HG02678 (cell line): ENCODE measurements around the gene SOBP.
"Not testable (repeated sequence)": the region's sequence is repeated elsewhere in the genome, so short reads cannot be mapped to it uniquely, and the experiment has no call there.

Experiments
- ATAC-seq: cut with Tn5 transposase; IDR thresholded peaks from one replicate; pipeline ENCODE4 v1.9.1; 2021; ENCODE audit warnings: mild to moderate bottlenecking, moderate library complexity; ENCODE audit not compliant: unreplicated experiment

Gene SOBP

DNA sequence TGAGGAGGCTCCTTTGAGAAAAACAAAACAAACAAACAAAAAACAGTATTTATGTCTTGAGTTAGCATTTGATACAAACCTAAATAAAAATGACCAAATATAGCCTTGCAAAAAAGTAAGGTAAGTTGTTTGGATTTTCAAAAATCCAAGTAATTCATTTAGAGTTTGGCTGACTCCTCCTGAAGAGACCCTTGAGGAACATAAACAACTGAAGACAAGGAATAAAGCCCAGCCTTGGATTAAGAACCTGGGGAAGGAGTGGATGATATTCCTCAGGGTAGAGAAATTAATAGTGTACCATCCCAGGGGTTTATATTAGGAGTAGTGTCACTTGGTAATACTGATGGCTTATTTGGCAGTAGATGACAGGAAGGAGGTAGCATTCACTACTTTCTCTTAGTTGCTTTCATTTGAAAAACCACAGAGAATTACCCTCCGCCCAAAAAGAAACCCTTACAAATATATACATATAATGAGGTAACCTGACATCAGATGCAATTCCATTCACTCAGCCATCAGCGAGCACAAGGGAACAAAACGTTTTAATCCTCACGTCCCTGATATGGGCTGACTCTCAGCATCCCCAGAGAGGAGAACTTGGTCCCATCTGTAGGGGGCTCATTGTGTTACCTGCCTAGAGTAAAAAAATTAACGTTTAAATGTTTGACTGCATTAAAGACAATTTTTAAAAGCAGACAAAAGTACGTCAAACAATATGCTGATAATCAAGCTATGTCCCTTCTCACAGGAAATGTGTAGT, 57.0 kb downstream of the SOBP start:
- ATAC-seq: no peak

DNA sequence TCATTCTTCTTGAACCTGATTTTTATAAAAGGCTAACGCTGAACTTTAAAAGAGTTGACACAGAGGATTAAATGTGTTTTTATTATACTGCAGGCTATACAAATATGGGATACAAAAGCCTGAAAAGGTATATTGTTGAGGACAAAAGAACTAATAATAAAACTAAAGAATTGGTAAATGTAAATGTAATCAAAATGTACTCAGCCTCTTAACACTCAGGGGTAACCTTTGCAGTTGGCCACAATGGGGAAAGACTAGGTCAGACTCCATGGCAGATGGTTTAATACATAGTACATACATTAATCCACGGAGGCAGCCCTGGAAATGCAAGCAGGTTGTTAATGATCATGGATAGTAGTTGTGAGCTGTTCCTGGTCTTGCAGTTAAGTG, 57.5 kb downstream of the SOBP start:
- ATAC-seq: no peak

DNA sequence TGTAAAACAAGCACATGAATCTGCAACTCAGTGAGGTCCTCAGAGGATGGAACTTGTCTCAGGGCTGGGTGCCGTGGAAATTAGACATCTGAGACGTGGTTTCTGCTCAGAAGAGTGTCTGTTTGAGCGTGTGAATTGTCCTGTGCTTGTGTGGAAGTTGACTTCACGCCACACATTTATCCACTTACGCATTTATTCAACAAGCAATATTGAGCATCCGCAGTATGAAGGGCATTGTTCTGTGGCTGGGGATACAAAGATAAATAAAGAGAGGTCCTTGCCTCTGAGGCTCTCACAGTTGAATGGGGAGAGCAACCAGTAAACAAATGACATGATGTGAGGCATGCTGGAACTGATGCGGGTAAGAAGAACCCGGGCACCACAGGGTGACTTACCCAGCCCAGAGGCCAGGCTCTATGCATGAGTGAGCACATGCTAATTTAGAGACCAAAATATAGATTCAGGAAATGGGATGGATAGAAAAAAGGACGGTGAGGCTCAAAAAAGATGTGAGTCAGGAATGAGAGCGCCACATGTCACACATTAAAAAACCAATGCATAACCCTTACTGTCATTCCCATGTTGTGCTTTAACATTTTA, 60.4 kb downstream of the SOBP start:
- ATAC-seq: no peak

DNA sequence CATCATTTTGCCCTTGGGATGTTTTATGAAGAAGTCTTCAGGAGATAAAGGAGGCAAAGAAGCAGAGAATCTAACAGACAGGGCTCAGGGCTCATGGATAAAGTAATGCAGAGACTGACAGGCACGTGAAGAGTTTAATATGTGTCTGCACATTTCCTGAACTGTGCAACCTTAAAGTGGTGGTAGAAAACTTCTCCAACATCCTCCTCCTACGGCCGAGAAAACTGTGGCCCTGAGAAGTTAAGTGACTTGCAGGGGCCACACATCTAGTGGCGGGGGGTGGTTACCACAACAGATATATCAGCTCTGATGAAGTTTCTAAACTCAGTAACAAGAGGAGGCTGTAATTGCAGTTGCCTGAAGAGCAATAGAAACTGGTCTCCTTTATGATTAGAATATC, 61.0 kb downstream of the SOBP start:
- no peak for ATAC-seq

DNA sequence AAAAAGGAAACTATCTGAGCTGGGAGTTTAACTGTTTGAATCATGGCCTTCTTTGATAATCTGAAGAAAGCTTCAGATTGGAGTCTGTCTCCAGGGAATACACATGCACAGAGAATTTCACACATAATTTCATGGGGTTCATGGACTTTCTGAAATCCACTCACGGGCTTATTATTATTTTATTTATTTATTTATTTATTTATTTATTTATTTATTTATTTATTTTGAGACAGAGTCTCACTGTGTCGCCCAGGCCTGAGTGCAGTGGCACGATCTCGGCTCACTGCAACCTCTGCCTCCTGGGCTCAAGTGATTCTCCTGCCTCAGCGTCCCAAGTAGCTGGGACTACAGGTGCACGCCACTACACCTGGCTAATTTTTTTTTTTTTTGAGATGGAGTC, 63.2 kb downstream of the SOBP start:
- not testable (repeated sequence) for ATAC-seq

DNA sequence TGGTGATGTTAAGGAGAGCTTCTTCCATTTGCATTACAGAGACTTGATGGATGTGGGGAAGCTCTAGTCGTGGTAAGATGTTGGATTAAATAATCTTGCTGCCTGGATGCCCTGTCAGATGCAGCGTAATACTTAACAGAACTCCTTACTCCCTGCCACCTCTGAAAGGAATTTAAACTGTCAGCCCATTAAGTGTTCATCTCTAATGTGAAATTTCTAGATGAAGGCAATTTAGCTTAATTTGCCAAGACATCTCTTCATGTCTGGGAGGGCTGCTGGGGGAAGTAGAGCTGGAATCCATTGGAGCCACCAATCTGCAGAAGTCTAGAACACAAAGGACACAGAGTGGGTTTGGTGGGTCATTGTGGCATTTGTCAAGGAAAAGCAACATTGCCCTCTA, 64.4 kb downstream of the SOBP start:
- ATAC-seq: no peak

DNA sequence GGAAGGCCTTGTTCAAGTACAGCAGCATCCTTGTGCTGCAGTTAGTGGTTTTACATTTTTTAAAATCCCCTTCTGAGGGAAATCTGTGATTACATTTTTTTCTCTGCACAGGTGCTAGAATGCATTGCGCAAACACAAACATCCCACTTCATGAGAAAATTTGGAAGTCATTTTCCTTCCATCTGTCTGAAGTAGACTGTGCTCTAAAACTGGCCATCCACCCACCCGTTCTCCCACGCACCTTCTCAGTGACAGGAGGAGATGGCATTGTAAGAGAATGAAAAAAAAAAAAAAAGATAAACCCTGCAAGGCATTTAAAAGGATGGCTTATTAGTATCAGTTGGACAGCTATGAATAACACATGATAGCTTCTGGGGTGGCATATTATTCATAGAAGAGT, 65.0 kb downstream of the SOBP start:
- no peak for ATAC-seq

DNA sequence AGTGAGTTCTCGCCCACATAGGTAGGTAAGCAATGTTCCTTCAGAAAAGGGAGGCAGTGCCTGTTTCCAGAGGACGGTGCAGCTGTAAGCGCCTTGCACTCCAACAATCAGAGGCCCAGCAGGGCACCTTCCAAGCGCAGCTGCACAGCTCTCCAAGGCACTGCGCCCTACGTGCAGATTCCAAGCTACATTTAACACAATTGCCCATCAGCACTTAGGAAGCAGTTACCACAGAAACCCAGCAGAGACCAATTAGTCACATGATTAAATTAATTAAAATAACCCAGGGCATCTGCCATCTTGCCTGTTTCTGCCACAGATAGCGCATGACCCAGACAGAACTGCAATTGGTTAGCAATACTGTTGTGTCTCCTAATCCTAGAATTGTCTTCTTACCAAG, 65.5 kb downstream of the SOBP start:
- ATAC-seq: no peak

DNA sequence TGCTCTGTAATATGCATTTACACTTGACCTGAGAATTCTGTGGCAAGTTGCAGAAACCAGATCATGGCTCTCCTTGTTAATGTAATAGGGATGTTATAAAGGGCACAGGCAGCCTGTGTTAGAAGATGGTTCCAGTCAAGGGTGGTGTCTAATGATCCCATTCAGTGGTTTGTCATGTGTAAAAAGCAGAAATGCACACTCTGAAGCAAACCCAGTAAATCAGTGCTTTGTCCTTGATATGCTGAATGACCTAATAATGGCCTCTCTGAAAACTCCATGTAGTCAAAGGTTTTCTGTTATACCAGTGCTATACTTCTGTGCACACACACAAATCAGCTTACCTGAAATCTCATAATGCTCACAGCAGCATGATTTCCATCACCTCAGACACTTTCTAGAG, 66.2 kb downstream of the SOBP start:
- ATAC-seq: no peak

DNA sequence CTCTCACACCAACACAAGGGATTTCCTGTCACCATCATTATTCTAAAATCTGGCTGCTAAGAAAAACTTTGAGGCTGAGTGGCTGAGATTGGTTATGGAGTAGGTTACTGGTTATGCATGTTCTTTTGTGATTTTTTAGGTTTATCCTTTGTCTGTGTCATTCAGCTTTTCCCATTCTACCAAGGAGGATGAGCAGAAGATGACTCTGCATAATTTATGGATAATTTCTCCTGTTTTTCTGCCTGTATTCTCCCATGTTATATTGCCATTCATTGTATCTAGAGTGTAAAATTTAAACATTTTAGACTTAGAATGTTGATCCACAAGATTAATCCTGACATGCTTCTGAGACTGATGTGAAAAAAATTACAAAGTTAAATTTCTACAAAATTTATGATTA, 67.8 kb downstream of the SOBP start:
- no peak for ATAC-seq

DNA sequence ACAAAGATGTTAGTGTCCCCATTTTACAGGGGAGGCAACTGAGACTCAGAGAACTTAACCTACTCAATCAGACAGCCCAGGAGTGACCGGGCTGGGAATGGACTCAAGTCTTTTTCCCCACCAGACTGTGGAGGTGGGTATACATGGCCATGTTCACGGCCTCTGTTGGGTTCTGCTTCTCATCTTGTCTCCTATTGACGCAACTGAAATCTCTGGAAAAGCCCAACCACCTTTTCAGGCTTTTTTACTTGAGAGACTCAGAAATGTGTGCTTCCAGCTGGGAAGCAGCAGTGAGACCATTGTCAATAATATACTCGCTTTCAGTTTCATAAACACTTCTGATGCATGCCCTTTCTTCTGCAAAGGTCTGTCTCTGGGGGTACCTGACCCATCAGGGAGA, 70.7 kb downstream of the SOBP start:
- no peak for ATAC-seq

DNA sequence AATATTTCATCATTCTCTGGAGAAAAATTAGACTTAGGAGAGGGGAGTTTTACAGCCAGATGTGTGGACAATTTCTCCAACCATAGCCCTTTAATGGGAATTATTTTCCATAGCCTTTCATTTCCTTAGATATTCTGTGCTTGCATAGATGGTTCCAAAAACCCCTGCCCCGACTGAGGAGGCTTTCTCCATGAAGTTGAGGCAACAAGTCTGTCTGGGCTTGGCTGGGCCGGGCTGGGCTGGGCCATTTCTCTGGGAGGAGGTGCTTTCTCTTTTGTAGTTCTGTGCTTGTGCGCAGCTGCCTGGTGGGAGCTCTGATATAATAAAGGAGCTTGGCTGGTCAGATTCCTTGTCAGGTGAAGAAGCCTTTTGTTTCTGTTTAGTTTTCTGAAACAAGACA, 71.4 kb downstream of the SOBP start:
- no peak for ATAC-seq

DNA sequence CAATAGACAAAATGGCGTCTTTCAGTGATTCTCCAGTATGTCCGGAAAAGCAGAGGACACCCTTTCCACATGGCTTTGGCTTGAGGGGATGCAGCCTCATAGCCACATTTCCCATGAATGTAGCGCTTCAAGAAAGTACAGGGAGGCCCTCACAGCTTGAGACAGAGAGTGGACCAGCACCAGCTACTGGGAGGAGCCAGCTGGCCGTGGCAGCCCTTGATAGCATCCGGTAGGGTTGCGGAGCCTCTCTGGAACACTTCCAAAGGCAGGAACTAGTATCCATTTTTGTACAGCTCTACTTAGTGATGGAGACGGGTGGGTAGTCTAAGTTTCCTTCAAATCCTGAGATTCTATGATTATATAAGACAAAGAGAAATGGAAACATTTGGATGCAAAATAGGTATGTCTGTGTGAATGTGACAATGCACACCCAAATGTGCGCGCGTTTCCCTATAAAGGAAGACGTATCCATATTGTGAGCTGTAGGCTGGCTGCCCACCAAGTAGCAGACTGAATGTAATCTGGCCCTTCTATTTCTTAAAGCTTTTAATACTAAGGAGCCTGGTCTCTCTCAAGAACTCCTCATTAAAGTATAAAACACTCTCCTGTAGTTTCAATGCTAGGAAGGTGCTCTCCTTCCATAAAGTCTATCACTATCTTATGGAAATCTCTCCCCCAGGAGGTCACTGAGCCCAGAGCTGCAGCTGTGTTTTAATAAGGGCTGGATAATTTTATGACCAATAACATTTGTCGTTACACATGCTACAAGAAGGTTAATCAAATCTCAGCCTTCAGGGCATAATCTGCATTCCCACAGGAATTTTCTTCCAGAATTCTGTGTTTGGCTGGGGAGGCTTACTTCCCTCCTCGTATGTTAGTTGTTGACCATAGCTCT, 74.0 kb downstream of the SOBP start:
- ATAC-seq: no peak

DNA sequence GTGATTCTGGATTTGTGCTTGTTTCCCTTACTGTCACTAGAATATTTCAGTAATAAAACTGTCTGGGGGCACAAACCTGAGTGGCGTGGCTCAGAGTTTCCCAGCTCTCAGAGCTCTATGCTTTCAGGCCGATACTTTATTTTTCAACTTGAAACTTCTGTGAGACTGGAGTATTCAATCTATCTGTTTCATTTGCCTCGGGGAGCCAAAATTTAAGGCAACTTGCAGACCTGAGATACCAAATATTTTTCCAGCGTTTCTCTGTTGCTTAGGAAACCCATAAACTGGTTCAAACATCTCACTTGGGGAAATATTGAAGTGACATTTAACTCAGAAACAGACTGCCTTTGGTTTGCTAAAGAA, 74.7 kb downstream of the SOBP start:
- ATAC-seq: no peak

DNA sequence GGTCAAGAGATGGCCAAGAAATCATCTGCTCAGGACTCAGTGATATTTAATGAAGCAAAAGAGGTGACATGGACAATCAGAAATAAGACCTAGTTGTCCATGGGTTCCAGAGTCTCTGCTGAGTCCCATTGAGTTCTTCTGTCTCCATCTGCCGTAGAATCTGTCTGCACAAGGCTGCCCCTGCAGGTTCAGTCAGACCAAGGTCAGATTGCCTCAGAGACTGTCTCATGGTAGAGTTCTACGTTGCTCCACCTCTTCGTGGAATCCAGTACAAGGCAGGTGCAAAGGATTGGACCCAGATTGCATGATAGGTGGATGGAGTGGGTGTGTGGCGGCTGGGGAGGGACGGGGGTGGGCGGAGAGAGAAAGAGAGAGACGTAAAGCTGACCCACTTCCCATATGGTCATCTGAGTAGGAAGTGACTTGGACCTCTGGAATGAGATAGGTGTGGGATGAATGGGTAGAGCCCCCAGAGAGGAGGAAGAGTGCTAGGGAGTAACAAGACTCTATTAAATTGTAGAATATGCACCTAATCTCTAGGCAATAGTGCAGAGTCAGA, 75.3 kb downstream of the SOBP start:
- no peak for ATAC-seq

DNA sequence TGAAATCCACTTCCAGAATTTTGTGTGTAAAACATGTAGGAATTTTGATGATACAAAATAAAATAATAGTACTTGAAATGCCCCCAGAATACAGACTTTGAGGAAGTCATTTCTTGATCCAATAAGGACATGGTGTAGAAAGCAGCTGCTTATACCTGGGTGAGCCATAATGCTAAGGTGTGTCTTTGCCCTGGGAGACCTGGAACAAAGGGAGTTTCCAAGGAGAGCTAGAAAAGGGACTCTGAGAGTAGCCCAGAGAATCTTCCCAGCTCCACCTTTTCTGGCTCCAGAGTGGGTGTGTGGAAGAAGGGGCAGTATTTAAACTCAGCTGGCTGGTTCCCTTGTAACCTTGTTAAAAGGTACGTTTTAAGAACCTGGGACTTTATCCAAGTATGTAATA, 77.7 kb downstream of the SOBP start:
- no peak for ATAC-seq

DNA sequence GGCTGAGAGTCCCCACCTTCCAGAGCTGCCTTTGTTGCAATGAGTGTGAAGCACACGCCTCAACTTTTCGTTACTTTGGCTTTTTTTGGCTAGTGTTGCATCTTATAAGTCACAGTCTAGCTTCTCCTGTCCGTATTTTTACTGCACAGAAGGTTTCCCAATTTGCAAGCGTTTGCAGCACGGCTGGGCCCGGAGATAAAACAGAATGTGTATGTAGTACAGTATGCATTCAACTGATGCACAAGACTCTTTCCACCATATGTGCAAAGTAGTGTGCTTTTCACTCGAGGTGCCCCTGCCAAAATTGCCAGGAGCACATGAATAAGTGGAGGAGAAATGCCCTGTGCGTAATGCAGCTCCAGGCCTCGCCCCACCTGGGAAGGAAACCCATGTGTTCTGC, 79.6 kb downstream of the SOBP start:
- no peak for ATAC-seq

DNA sequence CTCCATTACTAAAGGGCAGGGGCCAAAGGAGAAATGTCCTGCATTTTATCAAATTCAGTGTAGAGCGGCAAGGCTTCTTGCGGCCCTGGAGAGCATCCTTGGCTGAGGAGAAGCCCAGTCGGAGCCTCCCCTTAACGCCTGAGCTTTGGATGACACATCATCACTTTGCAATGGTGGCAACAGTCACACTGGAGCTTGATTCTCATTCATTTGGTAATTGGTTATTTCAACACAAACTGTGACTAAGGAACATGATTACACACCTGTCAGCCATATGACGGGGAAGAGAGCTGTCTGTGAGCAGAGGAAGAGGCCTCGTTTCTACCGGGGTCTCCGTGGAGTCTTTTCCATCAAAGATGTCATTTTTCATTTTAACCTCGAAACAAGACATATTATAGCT, 81.4 kb downstream of the SOBP start:
- ATAC-seq: no peak

DNA sequence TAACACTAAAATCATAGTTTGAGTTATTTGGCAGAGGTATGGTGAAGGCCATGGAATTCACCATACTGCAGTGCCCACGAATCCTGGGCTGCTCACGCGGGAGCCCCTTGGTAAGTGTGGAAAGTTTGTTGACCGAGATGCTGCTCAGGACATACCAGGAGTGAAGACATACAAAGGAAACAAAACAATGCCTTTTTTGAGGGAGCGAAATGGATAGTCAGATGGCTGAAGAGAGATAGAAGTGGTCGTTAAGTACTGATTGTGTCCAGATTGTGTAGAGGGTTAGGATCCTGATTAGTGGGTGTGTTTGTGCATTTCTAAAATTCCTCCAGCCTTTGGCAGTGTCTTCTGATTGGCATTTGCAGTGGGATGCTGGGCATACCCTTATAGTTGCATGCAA, 83.0 kb downstream of the SOBP start:
- ATAC-seq: no peak

DNA sequence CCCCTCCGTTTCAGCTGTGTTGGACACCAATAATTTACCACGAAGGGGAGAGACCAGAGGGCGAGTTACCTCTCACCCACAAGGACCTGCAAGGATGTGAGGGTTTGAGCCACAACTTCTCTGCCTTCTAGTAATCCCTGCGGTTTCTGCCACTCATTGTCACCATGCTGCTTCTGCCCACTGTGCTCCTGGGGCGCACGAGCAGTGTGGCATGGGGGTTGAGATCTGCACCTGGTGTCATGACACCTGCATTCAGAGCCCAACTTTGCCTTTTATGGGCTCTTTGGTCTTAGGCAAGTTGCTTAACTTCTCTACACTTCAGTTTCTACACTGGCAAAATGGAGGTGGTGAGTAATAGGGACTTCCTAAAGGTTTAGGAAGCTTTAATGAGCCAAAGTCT, 84.9 kb downstream of the SOBP start:
- no peak for ATAC-seq

DNA sequence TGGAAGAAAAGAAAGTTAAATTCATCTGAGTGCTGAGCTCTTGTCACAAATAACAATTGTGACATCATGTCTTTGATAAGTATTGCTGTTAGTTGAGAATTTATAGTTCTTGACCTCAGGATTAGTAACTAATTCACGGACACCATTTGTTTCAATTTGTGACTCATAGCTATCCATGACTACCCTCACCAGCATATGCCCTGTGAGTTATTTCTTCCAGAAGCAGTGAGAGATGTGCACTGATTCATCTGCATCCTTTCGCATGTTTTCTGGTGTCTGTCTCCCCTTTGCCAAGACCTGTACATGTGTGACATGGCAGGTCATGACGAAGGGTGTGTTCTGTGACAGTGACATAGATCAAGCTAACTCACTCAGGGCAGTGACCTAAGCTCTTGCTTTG, 86.9 kb downstream of the SOBP start:
- no peak for ATAC-seq
